Stimulated activated CD4-positive, alpha-beta T cell treated with anti-CD3 and anti-CD28 coated beads, TNF-alpha, amount 100 ng/mL, for 48 hours (primary cell): ENCODE results near the gene NEURL1B.
"Not testable (repeated sequence)": the region's sequence is repeated elsewhere in the genome, so short reads cannot be mapped to it uniquely, and the experiment has no call there.

Source experiments
- DNase-seq, 3 donors: peaks; one replicate each; pipeline ENCODE4 v3.0.0-alpha.2; 2020; ENCODE audit warnings: low read depth in 3 of 3

NEURL1B gene

DNA sequence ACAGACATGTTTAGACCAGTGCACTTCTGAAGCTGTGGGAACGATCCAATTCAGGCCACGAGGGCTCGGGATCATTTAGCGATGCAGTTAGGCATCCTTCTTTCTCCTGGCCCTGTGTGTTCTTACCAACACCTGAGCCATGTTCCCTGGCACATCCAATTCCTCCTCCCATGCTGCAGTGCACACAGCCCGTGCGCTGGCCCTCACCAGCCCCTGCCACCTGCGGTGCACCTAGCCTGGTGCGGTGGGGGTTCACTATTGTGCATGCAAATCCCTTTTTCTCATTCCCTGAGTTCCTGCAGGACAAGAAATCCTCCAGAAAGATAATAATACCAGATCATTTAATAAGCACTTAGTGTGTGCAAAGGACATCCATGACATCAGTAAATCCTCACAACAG, 53.5 kb downstream of the NEURL1B start:
- DNase-seq: no peak

DNA sequence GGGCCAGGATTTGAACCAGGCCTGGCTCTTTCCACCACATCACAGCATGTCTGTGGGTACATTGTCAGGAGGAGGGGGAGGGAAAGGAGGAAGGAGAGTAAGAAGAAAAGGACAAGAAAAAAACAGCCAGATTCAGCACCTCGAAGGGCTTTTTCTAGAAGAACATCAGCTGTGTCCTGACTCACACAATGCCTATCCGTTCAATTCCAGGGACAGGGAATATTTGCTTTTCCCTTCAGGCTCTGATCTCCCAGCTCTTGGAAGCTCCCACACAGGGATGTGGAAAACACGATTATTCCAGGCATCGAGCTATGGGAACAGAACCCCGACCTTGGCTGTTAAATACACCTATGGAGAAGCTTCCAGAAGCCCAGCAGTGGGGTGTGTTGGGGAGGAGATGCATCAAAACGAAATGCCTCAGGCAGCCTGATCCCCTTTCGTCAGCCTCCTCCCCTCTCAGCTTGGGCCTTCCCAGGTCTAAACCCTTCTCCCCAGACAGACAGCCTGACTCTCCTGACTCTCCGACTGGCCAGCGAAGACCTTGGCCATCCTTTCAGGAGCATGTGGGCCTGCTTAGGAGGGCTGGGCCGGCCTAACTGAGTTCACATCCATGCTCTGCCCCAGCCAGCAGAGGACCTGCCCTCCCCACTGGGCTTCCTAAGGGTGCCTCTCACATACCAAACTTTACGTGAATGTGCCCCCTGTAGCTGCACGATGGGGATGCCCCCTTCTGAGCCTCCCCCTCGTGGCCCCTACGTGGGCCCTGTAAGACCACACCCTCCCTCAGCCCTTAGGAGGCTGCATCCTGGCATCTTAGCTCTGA, 54.4 kb downstream of the NEURL1B start:
- DNase-seq: no peak

DNA sequence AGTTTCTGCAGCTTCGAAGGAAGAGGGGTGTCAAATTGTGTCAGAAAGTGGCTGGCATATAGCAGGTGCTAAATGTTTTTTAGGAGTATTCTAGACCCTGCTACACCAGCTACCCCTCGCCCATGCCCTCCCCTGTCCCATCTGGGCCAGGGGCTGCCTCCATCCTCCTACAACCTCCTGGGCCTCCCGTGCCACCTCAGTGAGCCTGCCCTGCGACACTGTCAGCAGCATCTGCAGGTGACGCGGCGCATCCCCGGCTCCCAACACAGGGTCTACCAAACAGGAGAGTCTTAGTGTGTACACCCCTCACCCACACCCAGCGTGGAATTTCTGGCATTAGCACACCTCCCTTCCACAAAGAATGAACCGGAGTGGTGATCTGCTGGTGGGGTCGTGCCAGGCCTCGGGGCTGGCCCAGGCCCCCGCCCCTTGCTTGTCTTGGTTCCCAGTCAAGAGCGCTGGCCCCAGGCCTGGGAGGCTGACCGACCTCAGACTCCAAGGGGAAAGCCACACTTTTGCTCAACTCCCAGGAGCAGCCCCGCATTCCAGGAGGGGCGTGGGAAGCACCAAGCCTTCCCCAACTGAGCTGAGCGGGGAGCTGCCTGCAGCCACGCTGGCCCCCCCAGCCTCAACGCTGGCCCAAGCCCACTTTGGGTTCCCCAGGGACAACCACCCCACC, 55.2 kb downstream of the NEURL1B start:
- DNase-seq: no peak

DNA sequence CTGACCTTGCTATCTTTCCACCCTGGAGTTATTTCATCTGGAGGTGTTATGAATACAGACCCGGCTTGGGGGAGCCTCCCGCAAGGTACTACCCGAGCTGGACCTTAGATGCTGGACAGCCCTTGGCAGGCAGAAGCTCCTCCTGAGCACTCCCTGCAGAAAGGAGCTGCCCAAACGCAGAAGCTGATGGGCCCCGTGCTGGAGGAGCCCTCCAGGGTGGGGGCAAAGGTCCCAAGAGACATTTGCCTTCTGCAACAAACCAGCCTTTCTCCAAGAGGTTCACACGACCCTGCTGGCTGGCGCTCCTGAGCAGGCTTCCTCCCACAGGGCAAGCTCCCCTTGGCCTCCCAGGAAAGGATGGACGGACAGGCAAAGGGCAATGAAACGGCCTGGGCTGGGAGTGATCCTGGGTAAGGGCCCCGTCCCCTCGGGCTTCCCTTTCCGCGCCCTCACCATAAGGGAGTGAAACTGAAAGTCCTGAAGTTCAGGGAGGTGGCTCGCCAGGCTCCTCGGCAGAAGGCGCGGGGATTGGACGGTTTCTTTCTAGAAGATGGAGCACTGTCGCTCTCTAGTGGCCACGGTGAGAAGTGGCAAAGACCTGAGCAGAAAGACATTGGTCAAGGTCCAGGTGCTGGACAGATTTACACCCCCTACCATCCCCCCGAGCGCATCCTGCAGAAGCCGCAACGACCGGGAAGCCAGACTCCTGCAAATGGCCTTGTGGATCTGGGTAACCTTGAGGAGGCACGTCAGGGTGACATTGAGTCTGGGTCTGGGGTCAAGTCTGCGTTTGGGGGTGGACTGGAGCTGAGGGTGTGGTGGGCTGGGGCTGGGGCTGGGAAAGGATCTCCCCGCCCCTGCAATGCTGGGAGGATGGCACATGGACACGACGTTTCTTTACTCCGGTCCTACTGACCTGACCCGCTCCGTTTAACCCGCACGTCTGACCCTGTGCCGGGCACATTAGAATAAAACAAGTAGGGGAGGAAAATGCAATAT, 56.4 kb downstream of the NEURL1B start:
- peak; percentile 69 to 83 (median 71) for DNase-seq

DNA sequence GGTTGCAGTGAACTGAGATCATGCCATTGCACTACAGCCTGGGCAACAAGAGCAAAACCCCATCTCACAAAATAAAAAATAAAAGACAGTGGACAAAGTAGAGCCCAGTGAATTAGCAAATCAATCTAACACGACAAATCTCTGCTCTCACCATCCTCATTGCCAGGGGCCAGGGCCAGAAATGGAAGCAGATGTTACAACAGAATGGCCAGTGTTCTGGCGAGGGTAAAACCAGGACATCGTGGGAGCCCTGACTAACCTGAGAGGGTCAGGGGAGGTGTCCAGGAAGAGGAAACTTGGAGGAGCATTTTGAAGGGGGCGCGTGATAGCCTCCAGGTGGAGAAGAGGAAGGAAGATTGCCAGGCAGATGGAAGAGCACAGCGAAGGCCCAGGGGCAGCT, 58.4 kb downstream of the NEURL1B start:
- DNase-seq: no peak

DNA sequence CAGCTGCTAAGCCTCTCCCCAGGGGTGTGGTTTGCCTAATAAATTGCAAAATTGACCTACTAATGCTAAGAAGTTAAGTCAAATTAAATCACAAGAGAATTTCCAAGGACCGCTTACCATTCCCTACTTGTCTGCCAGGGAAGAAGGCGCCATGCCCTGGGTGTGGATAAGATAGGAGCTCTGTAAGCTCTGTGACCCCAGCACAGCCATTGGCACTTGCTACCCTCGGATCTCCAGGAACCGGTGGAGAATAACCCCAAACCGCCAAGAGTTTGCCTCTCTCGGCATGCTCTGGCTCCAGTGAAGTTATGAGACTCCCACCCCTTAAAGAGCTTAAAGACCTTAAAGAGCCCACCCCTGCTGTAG, 58.9 kb downstream of the NEURL1B start:
- no peak for DNase-seq

DNA sequence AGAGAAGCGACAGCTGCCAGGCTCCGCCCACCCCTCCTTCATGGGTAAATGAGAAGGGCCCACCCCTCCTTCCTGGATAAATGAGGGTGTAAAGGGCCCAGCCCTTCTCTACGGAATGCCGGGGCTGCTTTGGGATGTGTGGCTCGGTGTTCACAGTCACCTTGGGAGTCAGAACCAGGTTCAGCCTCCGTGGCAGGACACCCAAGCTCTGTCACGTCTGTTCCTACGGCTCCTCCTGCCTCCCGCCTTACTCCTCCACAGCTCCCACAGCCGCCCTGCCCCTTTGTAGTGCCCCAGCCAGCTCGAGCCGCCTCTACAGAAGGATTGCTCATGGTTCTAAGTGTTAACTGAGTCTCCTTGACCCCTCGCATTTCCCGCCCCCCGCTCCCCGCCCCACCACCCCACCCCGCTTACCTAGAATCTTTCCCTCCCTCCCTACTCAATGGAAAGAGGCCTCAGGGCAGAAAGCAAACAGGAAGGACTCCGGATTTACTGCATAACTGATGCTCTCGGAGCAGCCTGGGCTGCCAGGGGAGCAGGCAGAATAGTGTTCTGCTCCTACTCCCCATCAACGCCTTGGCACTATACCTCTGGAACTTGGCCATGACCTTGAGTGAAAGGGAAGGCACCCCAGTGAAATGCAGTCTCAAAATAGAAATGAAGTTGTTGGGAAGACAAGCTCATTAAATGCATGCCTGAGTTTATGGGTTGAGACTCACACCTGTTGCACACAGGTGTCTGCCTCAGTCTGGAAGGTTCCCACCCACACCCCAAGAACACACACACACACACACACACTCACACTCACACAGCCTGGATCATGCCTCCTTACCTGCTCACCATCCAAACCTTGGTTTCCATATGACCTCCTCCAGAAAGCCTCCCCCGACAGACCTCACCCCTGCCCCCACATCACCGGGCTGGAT, 59.6 kb downstream of the NEURL1B start:
- no peak for DNase-seq

DNA sequence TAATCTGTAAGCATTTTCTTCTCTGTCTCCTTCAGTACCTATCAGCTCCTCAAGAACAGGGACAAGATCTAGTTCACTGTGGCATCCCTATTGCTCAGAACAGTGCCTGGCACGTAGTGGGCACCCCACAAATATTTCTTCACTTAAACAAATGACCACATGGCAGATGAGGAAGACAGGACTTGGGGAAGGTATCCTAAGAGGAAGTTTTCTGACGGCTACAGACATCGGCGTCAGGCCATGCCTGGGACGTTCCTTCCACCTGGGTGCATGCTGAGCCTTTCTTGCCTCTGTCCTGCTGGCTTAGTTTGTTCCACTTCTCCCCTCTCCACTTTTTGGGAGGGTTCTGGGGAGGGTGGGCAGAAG, 60.2 kb downstream of the NEURL1B start:
- DNase-seq: no peak

DNA sequence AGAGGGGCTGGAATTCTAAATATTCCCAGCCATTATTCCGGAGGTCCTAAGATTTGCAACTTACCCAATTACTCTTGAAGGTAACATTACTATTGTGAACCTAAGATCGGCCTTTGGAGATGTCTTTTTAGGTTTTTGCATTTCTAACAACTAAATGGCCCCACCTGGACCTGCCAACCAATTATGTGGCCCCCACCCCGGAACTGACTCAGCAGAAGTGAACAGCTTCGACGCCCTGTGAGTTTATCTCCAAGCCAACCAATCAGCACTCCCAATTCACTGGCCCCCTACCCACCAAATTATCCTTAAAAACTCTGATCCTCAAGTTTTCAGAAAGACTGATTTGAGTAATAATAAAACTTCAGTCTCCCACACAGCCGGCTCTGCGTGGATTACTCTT, 62.9 kb downstream of the NEURL1B start:
- DNase-seq: no peak

DNA sequence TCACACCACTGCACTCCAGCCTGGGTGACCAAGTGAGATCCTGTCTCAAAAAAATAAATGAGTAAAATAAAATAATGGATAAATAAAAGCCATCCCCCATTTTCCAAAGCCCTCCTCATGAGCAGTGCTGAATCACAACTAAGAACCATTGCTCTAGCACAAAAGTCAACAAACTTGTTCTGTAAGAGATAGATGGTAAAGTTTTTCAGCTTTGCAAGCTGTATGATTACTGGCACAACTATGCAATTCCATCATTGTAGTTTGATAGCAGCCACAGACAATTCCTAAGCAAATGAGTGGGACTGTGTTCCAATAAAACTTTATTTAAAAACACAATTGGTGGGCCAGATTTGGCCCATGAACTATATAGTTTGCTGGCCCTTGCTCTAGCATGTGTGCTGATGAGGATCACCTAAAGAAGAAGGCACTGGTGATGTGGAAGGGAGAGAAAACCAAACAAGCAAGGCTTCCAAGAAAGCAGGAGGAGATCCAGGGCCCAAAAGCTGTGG, 64.6 kb downstream of the NEURL1B start:
- DNase-seq: no peak

DNA sequence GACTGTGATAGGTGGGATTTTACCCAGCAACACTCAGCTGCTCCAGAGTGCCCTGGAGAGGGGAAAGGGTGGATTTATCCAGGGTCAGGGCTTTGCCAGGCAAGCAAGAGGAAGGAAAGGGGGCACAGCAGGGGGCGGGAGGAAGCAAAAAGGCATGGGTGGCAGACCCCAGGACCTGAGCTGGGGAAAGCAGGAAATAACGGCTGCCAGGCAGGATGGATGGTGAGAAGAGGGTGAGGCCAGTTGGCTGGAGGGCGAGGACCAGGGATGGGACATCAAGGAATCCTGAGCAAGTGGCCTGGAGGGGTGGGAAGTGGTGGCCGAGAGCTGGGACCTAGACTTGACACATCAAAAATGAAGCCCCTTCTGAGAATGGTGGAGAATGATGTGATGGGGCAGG, 65.7 kb downstream of the NEURL1B start:
- DNase-seq: no peak

DNA sequence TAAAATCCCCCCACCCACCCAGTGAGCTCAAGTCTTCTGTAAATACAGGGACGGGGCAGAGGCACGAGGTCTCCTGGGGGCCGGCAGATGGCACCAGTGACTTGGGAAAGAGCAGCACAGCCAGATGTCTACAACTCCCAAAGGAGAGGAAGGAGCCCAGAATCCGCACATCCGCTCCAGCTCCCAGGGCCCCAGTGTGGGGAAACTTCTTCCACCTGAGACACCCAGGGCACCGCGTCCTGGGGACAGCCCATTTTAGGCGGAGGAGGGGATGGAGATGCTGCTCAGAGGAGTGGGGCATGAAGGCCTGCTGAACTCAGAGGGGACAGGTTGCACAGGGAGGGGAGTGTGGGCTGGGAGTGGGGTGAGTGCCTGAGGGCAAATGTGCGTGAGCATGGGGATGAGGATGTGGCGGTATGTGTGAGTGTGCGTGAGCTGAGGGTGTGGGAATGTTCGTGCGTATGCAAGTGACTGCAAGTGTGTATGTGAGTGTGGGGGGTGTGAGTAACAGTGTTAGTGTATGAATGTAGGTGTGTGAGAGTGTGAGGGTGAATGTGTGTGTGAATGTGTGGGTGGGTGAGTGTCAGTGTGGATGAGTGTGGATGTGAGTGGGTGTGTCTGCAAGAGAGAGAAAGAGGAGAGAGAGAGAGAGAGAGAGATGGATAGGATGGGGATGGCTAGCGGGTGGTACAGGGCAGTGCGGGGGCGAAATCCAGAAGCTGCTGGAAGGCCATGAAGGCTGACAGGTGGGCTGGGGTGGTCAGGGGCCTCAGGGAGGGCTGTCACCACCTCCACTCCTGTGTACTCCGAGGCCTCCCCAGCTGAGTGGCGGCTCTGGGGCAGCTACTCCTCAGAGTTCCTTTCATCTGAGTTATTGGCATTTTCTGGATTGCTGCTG, 66.5 kb downstream of the NEURL1B start:
- no peak for DNase-seq

DNA sequence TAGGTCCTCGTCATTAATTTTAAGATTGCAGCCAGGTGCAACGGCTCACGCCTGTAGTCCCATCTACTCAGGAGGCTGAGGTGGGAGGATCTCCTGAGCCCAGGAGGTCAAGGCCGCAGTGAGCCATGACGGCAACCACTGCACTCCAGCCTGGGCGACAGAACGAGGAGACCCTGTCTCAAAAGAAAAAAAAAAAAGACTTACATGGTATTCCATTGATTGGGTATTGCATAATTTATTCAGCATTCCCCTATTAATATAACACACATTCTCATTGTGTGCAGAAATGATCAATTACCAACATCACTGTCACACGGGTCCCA, 67.1 kb downstream of the NEURL1B start:
- no peak for DNase-seq

DNA sequence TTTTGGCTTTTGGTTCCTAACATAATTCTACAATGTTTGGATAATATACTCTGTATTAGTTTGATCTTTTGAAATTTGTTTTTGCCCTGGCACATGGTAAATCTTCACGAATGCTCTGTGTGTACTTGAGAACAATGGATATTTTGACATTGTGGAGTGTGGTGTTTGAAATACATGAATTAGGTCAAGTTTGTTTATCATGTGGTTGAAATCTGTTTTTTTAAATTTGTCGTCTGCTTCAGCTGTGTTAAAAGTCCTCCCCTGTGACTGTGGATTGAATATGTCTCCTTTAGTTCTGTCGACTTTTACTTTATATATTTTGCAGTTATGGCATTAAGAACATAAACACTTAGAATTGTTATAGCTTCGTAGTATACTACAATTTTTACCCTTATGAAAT, 69.6 kb downstream of the NEURL1B start:
- no peak for DNase-seq

DNA sequence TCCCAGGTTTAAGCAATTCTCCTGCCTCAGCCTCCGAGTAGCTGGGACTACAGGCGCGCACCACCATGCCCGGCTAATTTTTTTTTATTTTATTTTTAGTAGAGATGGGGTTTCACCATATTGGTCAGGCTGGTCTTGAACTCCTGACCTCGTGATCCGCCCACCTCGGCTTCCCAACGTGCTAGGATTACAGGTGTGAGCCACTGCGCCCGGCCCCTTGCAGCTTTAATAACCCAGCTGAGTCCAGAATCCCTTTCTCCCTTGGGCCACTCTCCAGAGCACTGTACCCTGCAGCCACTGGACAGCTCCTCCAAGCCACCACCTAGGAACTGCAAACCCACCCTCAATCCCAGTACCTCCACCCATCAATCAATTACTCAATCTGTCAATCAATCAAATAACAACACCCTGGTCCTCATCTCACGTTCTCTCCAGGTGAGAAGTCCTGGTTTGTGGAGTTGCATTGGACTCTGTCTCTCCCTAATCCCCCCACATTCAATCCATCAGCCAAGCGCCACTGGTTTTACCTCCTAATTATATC, 70.3 kb downstream of the NEURL1B start:
- DNase-seq: not testable (repeated sequence)

DNA sequence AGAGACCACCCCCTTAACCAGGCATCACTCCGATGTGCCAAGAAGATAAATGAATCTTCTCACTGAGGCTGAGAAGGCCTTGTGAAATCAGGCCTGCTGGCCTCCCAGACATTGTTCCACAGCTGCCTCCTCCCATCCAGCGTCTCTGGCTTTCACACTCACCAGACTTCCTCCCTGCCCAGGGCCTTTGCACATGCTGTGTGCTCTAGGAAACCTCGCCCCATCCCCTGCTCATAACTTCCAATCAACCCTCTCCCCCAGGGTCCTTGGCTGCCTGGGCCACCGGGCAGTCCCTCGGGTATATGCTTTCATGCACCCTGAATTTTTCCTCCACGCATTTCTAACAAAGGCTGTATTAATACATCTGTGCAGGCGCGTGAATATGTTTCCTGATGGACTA, 71.5 kb downstream of the NEURL1B start:
- no peak for DNase-seq

DNA sequence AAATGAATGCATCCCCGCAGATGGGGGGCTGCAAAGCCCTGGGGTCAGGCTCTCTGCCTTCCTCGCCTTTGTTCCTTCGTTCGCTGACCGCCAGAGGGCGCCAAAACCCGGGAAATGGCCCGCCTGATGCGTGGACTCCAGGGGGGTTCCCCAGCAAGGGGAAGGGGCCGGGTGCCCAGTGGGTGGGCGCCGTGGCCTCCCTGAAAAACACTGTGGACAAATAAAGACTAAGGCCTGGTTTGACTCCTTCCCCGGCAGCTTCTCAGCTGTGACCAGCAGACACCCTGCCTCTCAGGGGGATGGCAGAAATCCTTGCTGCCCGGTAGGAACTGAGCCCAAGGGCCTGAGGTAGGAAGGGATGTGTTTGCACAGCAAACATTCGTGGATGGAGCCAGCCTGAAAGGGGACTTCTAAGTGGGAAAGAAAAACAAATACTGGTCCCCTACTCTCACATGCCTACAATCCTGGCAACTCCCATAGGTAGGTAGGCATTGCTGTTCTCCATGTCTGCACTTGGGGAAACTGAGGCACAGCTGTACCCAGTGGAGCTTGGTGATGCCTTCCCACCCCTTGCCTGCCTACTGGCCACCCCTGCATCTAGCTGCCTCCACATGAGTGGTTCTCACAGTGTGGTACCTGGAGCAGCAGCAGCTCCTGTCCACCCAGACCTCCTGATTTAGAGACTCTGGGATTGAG, 72.2 kb downstream of the NEURL1B start:
- peak; percentile 31 to 60 (median 56) for DNase-seq

DNA sequence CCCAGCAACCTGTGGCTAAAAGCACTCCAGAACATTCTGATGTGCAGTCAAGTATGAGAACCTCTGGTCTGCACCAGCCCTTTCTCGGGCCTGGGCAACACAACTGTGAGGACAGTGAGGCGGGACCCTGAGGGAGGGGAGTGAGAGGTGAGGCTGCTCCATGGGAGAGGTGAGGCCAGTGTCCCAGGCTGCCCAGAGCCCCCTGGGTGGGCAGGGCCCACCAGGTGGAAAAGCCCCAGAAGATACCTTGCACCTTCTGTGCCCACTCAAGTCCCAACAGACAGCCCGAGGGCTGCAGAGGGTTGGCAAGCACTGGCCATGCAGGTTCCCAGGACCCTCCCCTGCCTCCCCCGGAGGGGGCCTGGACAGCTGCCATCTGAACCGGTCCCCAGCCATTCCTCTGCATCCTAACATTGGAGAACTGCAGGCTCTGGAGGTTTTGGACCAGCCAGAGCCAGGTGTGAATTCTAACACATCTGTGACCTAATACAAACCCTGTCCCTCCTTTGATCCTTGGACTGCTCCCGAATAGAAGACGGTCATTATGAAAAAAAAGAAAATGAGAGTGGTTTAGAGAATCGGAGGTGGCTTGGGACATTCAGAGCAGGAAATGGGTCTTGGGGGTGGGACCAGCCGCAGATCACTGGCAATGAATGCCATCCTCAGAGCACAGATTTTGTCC, 72.9 kb downstream of the NEURL1B start:
- DNase-seq: no peak
